Measurements from ENCODE around the gene C14orf180.

Gene C14orf180

DNA sequence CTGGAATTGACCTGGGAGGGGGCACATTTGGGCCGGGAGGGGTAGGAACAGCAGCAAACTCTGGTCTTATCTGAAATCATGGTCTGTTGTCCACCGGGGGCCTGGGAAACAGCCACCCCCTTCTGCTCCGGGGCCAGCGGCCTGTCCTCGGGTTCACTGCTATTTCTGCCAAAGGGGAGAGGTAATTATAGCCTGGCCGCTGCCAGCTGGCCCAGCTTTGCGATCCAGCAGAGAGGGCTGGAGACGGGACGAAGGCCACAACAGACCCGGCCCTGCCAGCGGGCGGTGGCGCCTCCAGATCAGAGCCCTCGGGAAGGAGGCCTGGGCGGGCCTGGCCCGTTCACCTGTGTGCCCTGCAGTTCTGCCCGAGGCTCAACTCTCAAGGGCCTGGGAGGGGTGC is at the start of gene C14orf180:
Gene C14orf180, plus strand, starts transcription at position 258 of the 400 bp plus-strand sequence. CDS start 6,667 bp downstream, outside the sequence.
- TF ChIP-seq, protein P1, sequence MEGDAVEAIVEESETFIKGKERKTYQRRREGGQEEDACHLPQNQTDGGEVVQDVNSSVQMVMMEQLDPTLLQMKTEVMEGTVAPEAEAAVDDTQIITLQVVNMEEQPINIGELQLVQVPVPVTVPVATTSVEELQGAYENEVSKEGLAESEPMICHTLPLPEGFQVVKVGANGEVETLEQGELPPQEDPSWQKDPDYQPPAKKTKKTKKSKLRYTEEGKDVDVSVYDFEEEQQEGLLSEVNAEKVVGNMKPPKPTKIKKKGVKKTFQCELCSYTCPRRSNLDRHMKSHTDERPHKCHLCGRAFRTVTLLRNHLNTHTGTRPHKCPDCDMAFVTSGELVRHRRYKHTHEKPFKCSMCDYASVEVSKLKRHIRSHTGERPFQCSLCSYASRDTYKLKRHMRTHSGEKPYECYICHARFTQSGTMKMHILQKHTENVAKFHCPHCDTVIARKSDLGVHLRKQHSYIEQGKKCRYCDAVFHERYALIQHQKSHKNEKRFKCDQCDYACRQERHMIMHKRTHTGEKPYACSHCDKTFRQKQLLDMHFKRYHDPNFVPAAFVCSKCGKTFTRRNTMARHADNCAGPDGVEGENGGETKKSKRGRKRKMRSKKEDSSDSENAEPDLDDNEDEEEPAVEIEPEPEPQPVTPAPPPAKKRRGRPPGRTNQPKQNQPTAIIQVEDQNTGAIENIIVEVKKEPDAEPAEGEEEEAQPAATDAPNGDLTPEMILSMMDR (conservative IDR thresholded peaks at IDR 0.05) = no peak
- no peak for TF ChIP-seq ZFX (IDR thresholded peaks at IDR 0.05)
- no peak within 1 kb of the TSS for H3K27ac ChIP-seq

DNA sequence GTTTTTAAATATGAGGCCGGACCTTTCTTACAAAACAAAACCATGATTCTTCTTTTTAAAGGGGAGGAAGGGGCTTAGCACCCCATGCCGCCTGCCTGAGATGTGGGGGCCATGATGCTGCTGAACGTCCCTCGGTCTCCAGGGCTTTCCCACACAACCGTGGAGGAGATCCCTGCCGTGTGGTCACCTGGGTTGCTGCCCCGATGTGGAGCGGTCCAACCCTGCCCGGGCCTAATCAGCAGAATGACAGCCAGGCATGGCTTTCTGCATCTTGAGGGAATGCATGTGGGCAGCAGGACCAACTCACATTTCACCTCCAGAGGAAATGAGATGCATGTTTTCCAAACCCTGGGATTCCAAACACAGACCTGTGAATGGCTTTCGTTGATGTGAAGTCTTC is 48.9 kb upstream of the C14orf180 start:
- no peak overlapping the region for H3K27ac ChIP-seq
- no peak for TF ChIP-seq ZFX (IDR thresholded peaks at IDR 0.05)
- TF ChIP-seq, protein P1 (conservative IDR thresholded peaks at IDR 0.05) = no peak

DNA sequence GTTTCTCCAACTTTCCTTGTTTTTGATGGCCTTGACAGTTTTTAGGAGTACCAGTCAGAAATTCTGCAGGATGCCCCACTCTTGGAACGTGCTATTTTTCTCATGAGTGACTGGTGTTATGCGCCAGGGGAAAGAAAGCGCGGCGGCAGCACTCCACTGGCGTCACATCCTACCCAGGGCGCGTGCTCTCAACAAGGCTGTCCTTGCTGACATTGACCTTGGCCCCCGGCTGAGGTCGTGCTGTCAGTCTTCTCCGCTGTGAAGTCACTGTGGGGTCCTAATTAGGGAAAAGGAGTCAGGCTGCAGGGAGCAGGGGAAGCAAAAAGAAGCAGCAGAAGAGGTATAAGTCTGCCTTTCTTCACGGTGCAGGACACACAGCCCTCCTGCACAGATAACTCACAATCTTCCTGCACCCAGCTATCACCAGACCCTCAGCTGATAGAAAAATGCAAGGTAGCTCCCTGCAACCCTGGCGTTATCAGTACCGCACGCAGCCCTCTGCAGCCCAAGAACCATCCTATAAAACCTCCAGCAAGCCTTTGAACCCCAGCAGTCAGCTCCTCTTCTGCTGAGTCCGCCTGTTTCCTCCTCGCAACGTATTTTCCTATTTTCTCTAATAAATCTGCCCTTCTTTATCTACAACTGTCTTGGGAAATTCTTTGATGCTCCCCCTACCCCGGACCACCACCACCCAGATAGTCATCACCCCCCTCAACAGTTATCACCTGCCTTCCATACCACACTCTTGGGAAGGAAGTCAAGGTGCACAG is 48.0 kb upstream of the C14orf180 start:
- TF ChIP-seq ZFX (IDR thresholded peaks at IDR 0.05) = no peak
- no peak overlapping the region for H3K27ac ChIP-seq

DNA sequence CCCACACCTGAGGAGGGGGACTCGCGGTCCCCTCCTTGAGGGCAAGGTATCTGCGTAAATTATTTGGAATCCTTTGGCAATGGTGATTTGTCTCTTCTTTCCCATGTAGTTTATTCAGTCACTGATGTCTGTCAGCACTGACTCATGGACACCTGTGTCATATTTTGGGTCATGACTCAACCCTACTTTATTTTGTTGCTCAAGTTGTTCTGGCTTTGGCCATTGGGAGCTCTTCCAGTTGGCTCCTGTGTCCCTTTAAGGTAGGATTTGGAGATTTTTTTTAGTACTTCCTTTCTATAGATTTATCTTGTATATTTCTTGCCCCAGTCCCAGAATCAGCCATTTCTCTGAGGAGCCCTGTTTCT is 47.4 kb upstream of the C14orf180 start:
- no peak overlapping the region for H3K27ac ChIP-seq
- no peak for TF ChIP-seq ZFX (IDR thresholded peaks at IDR 0.05)
- TF ChIP-seq, protein P1 (conservative IDR thresholded peaks at IDR 0.05) = no peak

DNA sequence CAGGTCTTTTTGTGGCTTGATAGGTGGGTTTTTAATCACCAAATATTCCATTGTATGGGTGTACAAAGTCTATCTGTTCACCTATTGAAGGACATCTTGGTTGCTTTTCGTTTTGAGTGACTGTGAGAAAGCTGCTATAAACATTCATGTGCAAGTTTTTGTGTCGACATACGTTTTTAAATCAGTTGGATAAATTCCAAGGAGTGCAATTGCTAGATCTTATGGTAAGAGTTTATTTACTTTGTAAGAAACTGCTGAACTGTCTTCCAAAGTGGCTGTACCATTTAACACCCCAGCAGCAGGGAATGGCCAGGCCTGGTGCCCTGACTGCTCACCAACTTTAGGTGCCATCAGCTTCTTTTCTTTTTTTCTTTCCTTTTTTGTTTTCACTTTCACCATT is 45.5 kb upstream of the C14orf180 start:
- no peak overlapping the region for H3K27ac ChIP-seq
- TF ChIP-seq ZFX (IDR thresholded peaks at IDR 0.05) = no peak
- TF ChIP-seq, protein P1 (conservative IDR thresholded peaks at IDR 0.05) = no peak

DNA sequence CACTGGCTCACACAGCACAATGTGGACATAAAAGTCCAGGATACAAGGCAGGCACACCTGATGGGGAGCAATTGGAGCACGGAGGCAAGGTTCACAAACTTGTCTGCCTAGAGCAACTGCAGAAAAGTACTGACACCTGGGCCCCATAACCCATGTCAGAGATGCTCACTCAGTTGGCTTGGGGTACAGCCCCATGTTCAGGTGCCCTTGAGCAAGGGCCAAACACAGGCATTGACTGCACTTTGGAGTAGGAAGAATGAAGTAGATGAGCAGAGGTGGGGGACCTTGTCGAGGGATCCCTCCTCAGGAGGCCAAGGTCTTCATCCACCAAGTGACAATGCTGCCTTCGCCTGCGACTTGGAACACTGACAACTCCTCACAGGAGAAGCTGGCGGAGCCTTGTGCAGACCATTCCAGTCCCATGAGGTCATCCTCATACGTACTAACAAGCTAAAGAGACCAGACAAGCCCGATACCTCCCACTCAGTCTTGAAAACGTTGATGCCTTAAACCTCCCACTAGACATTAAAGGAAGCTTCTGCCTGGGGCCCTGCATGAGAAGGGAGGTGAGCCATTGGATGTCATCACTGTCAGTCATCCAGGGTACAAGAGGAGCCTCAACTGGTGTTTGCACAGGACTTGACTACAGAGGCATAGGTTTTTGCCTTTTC is 42.5 kb upstream of the C14orf180 start:
- no peak for TF ChIP-seq ZFX (IDR thresholded peaks at IDR 0.05)
- TF ChIP-seq, protein P1 (conservative IDR thresholded peaks at IDR 0.05) = no peak
- peak overlapping the region; percentile 41; the same call in 1 of the 2 replicates for H3K27ac ChIP-seq

DNA sequence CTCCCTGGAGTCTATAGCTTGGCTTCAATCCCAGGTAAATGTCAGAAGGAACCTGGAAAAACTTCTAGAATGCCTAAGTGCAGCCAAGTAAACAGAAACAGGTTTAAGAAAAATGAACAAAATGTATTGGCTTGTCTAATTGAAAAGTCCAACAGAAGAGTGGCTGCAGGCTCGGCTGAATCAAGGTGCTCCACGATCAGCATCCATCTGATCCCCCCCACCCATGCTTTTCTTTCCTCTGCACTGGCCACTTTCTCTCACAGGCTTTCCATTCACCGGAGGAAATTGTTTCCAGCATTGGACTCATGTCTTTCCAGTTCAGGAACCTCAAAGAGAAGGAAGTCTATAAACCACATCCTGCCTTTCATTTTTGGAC is 42.0 kb upstream of the C14orf180 start:
- H3K27ac ChIP-seq = peak overlapping the region; percentile 41; the same call in 1 of the 2 replicates
- TF ChIP-seq, protein P1 (conservative IDR thresholded peaks at IDR 0.05) = no peak
- no peak for TF ChIP-seq ZFX (IDR thresholded peaks at IDR 0.05)
